Measurements from ENCODE around the gene TTC23L.

TTC23L gene

DNA sequence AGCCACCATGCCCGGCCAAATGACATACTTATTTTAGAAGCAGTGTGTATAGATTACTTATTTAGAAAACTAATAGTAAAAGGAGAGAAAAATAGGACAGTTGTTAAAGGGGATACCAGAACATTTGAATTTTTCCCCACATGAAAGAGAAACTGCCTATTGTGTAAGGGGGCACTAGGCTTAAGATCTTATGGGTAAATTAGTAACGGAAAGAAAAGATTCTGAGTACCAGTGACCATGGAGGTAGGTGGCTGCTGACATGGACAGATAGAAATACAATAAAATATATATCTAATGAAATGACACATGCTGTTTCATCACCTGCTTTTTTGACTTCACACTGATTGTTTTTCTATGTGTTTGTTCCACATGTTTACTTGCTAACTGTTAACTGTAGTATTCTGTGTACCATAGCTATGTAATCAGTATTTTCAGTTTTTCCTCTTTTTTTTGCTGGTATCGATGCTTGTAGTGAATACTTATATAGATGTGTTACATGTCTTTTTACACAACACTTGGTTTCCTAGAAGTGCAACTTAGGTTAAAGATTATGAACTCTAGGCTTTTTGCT is 87.4 kb downstream of the TTC23L start:
- DNase-seq: no peak

- no peak for DNase-seq
Observed at GRCh38 chr5:34927785-34928184, 88.8 kb downstream of the TTC23L start.

DNA sequence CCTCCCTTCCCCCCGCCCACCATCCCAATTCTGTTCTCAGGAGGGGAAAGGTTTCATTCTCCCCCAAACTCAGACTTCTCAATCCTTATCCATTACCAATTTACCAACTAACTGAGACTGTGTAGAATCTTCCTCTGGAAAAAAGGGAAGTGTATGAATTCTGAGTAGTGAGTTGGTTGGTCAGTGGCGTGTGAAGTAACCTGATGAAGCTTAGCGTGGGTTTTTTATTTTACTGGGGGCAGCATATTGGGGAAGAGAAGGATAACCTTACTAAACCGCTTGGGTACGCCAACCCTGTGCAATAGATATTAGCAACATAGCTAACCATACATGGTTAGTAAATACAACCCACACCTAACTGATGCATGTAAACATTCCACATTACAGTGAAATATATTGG is 89.3 kb downstream of the TTC23L start:
- no peak for DNase-seq

DNA sequence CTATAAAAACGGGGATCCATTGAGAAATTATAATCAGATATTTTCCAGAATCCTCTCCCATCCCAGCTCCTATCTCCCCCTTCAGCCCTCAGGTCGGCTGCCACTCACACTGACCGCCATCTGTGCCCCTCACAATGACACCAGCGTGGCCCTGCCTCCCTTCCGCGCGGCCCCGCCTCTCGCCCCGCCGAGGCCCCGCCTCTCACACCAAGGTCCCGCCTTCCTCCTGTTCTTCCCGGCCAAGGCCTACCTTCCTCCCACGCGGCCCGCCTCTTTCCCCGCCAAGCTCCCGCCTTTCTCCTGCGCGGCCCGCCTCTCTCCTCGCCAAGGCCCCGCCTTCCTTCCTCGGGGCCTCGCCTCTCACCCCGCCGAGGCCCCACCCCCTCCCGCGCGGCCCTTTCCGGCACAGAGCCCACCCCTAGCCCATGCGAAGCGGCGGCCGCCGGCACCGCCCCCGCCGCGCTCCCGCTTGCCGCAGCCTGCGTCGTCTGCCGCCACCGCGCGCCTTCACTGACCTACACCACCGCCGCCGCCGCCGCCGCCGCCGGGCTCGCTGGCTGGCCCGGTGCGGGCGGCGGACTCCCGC is 90.3 kb downstream of the TTC23L start, which contains the start of gene DNAJC21:
Gene DNAJC21, plus strand, starts transcription at position 426 of the 586 bp plus-strand sequence. CDS start 261 bp downstream, outside the sequence.
- peak; percentile 95 for DNase-seq

DNA sequence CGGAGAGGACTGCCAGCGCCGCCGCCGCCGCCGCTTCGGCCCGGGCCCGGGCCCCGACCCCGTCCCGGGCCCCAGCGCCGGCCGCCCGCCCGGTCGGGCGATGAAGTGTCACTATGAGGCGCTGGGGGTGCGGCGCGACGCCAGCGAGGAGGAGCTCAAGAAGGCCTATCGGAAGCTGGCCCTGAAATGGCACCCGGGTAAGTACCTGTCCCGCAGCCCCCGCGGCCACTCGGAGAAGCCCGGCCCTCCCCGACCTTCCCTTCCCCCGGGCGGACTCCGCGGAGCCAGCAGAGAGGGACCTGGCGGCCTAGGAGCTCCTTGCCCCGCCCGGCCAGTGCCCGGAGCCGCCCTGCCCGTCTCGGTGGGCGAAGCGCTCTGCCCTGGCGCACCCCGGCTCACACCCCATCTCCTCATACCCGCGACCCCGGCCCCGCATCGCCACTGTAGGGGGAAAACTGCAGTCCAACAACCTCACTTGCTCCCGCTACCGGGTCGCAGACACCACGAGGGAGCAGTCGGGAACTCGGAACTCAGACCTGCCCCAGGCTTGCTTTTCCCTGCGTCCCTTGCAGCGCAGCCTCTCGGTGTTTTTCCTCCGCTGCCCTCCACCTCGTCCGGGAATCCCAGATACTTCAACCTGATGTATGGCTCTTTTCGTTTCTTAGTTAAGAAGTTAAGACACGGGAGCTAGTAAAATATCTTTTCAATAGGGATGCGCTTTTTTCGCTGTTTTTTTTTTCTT is 90.9 kb downstream of the TTC23L start:
- peak; percentile 80 for DNase-seq

- DNase-seq: no peak
Observed at GRCh38 chr5:34930462-34930844, 91.5 kb downstream of the TTC23L start.

DNA sequence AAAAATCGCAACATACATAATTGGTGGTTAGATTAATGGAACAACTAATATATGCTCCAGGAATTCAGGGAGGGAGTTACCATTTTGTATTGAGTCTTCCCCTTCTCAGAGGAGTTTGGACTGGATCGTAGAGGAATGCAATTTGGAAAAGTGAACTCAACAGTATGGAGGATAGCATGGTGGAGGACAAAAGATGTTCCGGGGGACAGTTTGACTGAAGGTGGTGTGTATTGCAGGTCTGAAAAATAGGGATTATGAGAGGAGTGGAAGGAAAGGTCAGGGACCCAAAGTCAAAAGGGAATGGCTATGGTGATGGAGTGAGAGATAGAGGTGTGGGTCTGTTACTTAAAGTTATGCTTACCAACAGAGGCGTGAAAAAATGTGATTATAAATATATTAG is 91.9 kb downstream of the TTC23L start:
- no peak for DNase-seq

GRCh38 chr5:34932947-34933346 is 94.0 kb downstream of the TTC23L start:
- no peak for DNase-seq

GRCh38 chr5:34941936-34942335 is 103.0 kb downstream of the TTC23L start:
- DNase-seq: no peak

- no peak for DNase-seq
Observed at GRCh38 chr5:34944044-34944443, 105.1 kb downstream of the TTC23L start.

- DNase-seq: no peak
Observed at GRCh38 chr5:34944460-34945047, 105.6 kb downstream of the TTC23L start.

All from RPMI8226 (cell line).